ENCODE data around the gene TIMMDC1. TPM values are rescaled to one million over a fixed set of nuclear protein-coding genes. Genes with fewer than 3 reads are reported as not detected.

TIMMDC1 gene
- total and polyA plus RNA-seq, 10 of the 15 experiments (the other 5 are each of a cell fraction or from before 2014, with no cell fraction given) = 55.9 to 146 (median 72.1) TPM

DNA sequence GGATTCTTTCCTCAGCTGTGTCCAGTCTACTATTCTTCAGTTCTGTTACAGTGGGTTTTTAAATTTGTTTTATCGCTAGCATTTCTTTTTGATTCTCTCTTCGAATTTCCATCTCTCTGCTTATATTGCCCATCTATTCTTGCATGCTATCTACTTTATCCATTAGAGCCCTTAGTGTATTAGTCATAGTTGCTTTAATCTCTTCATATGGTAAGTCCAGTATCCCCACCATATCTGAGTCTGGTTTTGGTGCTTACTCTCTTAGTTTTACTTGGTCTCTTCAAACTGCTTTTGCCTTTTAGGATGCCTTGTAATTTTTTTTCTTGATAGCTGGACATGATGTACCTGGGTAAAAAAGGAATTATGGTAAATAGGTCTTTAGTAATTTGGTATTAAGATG lies 9.1 kb downstream of the TIMMDC1 start:
- Histone ChIP-seq H3K36me3 (ENCODE audit: control insufficient read depth in 2 of 2, insufficient read depth in 2 of 2, low read length in 1 of 2) (peaks cover 0 to 11% of the 10 kb centered on the region in 2 experiments; a peak in 1 of 4 replicates), H3K4me3 (no peak overlapping the region), H3K9ac (ENCODE audit: control insufficient read depth, insufficient read depth, low read length) (no peak overlapping the region), H2AFZ (ENCODE audit: control insufficient read depth, low read depth, low read length) (no peak overlapping the region), H3K4me1 (ENCODE audit: control insufficient read depth, insufficient read depth, low read length) (peaks cover 13% of the 10 kb centered on the region), H3K27ac (ENCODE audit: control insufficient read depth, insufficient read depth) (no peak overlapping the region), H3K27me3 (replicated peaks in 1 of 2; ENCODE audit: control insufficient read depth in 2 of 2, insufficient read depth in 2 of 2, low read length in 1 of 2) (no peaks in the 10 kb centered on the region), H4K20me1 (ENCODE audit: control insufficient read depth, insufficient read depth) (no peaks in the 10 kb centered on the region), H3K9me3 (replicated peaks; ENCODE audit: control insufficient read depth, insufficient read depth, low read length) (no peaks in the 10 kb centered on the region; the same call in 2 of the 3 replicates), H3K4me2 (ENCODE audit: control insufficient read depth, insufficient read depth) (no peak overlapping the region), H3K79me2 (ENCODE audit: control insufficient read depth, insufficient read depth, low read length) (peaks cover 3% of the 10 kb centered on the region)
- no peak for DNase-seq (ENCODE audit: low read depth, low spot score)
- FAIRE-seq = no peak
- in situ Hi-C loops (cut with MboI) (no loop called here), intact Hi-C loops (cut with micrococcal nuclease; ENCODE audit: unreplicated experiment) (no loop called here)
- ChIA-PET CTCF (interaction anchor here (1.4 to 1.6 kb wide), 3 partner anchors 17 to 34 kb away, joined by 3 read pairs; no protein-coding TSS in a partner anchor), SMC1A (ENCODE audit: uncharacterized antibody, unreplicated experiment) (interaction anchor here (0.7 to 2.4 kb wide), 9 partner anchors 8 to 173 kb away, joined by 3 to 10 read pairs (median 4); partner anchors contain the start of gene TIMMDC1), POLR2A (interaction anchor here (0.8 to 3.3 kb wide), 3 partner anchors 8 to 11 kb away, joined by 3 to 19 read pairs (median 3); partner anchors contain the start of gene TIMMDC1), RAD21 (ENCODE audit: unreplicated experiment) (interaction anchor here (0.8 to 1.2 kb wide), 4 partner anchors 30 to 165 kb away, joined by 3 read pairs; partner anchors contain the start of gene TMEM39A)
- TF ChIP-seq SUPT20H (IDR thresholded peaks at IDR 0.05; ENCODE audit: borderline replicate concordance, control insufficient read depth, low read depth, low read length) (no peak), TBL1XR1 (IDR thresholded peaks at IDR 0.05; ENCODE audit: low read depth, low read length) (no peak)
- no TSS peak for BruUV-seq (replicated peaks)
- peak; percentile 55 for ATAC-seq
- 100% methylated on average over 2 of the region's 2 CpGs for WGBS (ENCODE audit: insufficient coverage, insufficient replicate concordance, low lambda C conversion rate, missing lambda C conversion rate)

DNA sequence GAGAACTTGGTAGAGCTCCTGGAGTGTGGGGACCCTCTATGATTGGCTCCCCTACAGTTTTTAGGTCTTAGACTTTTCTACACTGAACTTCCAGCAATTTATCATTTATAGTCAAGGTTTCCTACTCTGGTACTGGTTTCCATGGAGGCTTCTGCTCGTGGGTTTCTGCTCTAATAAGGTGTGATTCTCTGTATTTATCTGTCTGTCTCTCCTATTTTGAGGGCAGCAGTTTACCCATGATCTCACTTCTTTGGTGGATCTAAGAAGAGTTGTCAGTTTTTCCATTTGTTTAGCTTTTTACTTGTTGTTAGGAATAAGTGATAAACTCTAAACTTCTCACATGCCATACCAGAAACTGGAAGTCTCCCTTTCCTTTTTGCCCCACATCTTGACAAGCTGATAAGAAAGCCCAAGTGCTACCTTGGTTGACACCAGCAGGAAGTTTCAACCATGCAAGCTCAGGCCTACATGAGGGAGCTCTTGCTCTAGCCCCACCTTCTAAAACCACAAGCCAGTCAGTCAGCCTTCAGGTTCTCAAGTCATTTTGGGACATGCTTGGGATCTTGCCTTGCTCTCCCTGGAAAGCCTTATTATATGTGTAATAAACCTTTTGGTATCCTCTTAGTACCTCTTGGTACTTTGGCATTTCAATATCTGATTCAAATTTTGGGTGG lies 10.0 kb downstream of the TIMMDC1 start:
- Histone ChIP-seq H4K20me1 (ENCODE audit: control insufficient read depth, insufficient read depth) (no peaks in the 10 kb centered on the region), H3K4me2 (ENCODE audit: control insufficient read depth, insufficient read depth) (no peak overlapping the region), H2AFZ (ENCODE audit: control insufficient read depth, low read depth, low read length) (no peak overlapping the region), H3K27me3 (replicated peaks in 1 of 2; ENCODE audit: control insufficient read depth in 2 of 2, insufficient read depth in 2 of 2, low read length in 1 of 2) (no peaks in the 10 kb centered on the region), H3K9me3 (replicated peaks; ENCODE audit: control insufficient read depth, insufficient read depth, low read length) (no peaks in the 10 kb centered on the region), H3K27ac (ENCODE audit: control insufficient read depth, insufficient read depth) (peak overlapping the region; percentile 18; the same call in 1 of the 2 replicates), H3K4me1 (ENCODE audit: control insufficient read depth, insufficient read depth, low read length) (peaks cover 13% of the 10 kb centered on the region), H3K79me2 (ENCODE audit: control insufficient read depth, insufficient read depth, low read length) (no peaks in the 10 kb centered on the region; the same call in 1 of the 2 replicates), H3K9ac (ENCODE audit: control insufficient read depth, insufficient read depth, low read length) (no peak overlapping the region), H3K36me3 (ENCODE audit: control insufficient read depth in 2 of 2, insufficient read depth in 2 of 2, low read length in 1 of 2) (peaks cover 0 to 11% of the 10 kb centered on the region in 2 experiments; a peak in 1 of 4 replicates), H3K4me3 (no peak overlapping the region)
- ATAC-seq (peak; percentile 60), FAIRE-seq (no peak), DNase-seq (ENCODE audit: low read depth, low spot score) (peak; percentile 19)
- TF ChIP-seq LARP7 (IDR thresholded peaks at IDR 0.05) = no peak
- TF ChIP-seq RUNX3 (IDR thresholded peaks at IDR 0.05; ENCODE audit: low read length) = peak; percentile 76
- TF ChIP-seq, protein P1, sequence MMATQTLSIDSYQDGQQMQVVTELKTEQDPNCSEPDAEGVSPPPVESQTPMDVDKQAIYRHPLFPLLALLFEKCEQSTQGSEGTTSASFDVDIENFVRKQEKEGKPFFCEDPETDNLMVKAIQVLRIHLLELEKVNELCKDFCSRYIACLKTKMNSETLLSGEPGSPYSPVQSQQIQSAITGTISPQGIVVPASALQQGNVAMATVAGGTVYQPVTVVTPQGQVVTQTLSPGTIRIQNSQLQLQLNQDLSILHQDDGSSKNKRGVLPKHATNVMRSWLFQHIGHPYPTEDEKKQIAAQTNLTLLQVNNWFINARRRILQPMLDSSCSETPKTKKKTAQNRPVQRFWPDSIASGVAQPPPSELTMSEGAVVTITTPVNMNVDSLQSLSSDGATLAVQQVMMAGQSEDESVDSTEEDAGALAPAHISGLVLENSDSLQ (IDR thresholded peaks at IDR 0.05) = peak; percentile 66
- peak; percentile 29; the same call in 1 of the 2 replicates for TF ChIP-seq ATF7 (IDR thresholded peaks at IDR 0.05; ENCODE audit: low read depth)
- TF ChIP-seq, protein P2, sequence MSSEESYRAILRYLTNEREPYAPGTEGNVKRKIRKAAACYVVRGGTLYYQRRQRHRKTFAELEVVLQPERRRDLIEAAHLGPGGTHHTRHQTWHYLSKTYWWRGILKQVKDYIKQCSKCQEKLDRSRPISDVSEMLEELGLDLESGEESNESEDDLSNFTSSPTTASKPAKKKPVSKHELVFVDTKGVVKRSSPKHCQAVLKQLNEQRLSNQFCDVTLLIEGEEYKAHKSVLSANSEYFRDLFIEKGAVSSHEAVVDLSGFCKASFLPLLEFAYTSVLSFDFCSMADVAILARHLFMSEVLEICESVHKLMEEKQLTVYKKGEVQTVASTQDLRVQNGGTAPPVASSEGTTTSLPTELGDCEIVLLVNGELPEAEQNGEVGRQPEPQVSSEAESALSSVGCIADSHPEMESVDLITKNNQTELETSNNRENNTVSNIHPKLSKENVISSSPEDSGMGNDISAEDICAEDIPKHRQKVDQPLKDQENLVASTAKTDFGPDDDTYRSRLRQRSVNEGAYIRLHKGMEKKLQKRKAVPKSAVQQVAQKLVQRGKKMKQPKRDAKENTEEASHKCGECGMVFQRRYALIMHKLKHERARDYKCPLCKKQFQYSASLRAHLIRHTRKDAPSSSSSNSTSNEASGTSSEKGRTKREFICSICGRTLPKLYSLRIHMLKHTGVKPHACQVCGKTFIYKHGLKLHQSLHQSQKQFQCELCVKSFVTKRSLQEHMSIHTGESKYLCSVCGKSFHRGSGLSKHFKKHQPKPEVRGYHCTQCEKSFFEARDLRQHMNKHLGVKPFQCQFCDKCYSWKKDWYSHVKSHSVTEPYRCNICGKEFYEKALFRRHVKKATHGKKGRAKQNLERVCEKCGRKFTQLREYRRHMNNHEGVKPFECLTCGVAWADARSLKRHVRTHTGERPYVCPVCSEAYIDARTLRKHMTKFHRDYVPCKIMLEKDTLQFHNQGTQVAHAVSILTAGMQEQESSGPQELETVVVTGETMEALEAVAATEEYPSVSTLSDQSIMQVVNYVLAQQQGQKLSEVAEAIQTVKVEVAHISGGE (CRISPR knock-in tag; IDR thresholded peaks at IDR 0.05) = no peak
- SMC1A ChIA-PET (ENCODE audit: uncharacterized antibody, unreplicated experiment) = interaction anchor here (0.6 to 2.4 kb wide), 10 partner anchors 9 to 172 kb away, joined by 3 to 10 read pairs (median 4); partner anchors contain the start of genes TIMMDC1 and TMEM39A
- CTCF ChIA-PET = interaction anchor here (0.7 to 1.6 kb wide), 6 partner anchors 10 to 173 kb away, joined by 3 to 6 read pairs (median 3); partner anchors contain the start of gene TIMMDC1
- intact Hi-C loops (cut with micrococcal nuclease; ENCODE audit: unreplicated experiment) (no loop called here), in situ Hi-C loops (cut with MboI) (no loop called here)
- RAD21 ChIA-PET (ENCODE audit: unreplicated experiment) = interaction anchor here (0.8 kb wide), 1 partner anchor 91 kb away, joined by 3 read pairs; no protein-coding TSS in a partner anchor
- POLR2A ChIA-PET = interaction anchor here (0.6 to 3.3 kb wide), 5 partner anchors 10 to 114 kb away, joined by 3 to 19 read pairs (median 4); partner anchors contain the start of gene TIMMDC1
- 41% methylated on average over 1 of the region's 1 CpG for WGBS (ENCODE audit: insufficient coverage, insufficient replicate concordance, low lambda C conversion rate, missing lambda C conversion rate)
- no TSS peak for BruUV-seq (replicated peaks)

All from GM12878 (cell line).